HG03045 (cell line): ENCODE measurements around the gene BCL3.
"Not testable (repeated sequence)": the region's sequence is repeated elsewhere in the genome, so short reads cannot be mapped to it uniquely, and the experiment has no call there.

Experiments used
- ATAC-seq: cut with Tn5 transposase; IDR thresholded peaks from one replicate; pipeline ENCODE4 v1.9.1; 2021; ENCODE audit warnings: mild to moderate bottlenecking, moderate library complexity; ENCODE audit not compliant: unreplicated experiment

BCL3 gene

DNA sequence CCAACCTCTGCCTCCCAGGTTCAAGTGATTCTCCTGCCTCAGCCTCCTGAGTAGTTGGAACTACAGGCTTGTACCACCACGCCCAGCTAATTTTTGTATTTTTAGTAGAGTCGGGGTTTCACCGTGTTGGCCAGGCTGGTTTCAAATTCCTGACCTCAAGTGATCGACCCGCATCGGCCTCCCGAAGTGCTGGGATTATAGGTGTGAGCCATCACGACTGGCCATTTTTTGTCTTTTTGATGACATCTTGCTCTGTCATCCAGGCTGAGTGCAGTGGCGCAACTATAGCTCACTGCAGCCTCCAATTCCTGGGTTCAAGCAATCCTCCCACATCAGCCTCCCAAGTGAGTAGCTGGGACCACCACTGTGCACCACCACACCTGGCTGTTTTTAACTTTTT lies 28.1 kb upstream of the BCL3 start:
- ATAC-seq, result not testable (repeated sequence)

GRCh38 chr19:44720945-44721344 lies 27.6 kb upstream of the BCL3 start:
- no peak for ATAC-seq

- not testable (repeated sequence) for ATAC-seq
Measured at GRCh38 chr19:44721369-44721768, 27.1 kb upstream of the BCL3 start.

DNA sequence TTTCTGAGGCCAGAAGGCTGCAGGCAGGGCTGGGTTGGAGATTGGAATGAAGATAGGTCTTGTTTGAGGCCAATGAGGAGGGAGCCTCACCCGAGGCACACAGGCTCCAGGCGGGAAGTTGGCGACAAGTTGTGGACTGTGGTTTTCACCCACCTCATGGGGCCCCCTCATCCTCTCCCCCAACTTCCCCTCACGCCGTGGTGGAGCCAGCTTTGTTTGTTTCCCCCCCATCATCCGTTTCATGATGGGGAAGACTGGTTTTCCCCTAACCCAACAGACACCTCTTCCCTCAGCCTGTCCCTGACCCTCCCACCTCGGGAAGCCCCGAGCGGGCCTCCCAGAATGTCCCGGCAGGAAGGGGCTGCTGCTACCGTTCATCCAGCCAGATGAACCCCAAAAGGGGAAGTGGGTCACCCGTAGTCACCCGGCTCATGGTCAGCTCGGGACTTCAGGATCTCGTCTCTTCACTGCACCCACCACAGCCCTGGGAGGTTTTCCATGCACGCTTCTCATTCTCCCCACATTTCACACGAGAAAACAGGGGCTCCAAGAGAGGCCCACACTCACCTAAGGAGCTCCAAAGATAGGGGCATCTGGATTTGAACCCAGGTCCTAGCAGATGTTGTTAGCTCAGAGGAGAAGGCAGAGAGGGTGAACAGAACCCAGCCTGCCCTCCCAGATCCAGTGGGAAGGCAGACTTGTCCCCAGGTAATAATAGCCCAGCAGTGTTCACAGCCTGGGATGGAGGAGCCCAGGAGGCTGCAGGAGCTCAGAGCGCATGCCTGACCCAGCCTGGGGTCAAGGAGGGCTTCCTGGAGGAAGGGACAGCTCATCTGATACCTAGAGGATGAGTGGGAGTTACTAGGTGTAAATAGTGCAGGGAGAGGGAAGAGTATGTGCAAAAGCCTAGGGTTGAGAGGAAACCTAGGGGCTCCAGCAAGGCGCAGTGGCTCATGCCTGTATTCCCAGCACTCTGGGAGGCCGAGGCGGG lies 26.1 kb upstream of the BCL3 start:
- no peak for ATAC-seq

DNA sequence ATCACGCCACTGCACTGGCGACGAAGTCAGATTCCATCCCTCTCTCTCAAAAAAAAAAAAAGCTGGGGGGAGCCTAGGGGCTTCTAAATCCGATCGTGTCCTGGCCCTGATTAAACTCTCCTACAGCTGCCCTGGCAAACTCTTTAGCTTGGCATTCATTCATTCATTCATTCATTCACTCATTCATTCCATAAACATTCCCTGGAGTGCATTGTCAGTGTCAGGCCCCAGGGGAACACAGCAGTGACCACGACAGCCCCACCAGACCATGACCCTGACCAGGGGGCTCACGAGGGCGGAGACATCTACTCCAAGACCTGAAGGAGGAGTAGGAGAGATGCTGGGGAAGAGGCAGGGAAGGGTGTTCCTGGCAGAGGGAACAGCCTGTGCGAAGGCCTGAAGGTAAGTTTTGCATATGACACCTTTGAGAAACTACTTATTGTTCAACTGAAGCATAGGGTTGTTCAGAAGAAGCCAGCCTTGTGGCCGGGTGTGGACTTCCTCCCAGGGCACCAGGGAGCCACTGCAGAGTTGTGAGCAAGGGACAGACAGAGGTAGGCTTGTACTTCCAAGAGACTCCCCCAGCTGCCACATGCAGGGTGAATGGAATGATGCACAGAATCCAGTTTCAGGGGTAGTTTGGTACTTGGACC lies 25.1 kb upstream of the BCL3 start:
- ATAC-seq, result peak; percentile 37

- ATAC-seq, result peak; percentile 42
Measured at GRCh38 chr19:44723952-44724319, 24.6 kb upstream of the BCL3 start.

DNA sequence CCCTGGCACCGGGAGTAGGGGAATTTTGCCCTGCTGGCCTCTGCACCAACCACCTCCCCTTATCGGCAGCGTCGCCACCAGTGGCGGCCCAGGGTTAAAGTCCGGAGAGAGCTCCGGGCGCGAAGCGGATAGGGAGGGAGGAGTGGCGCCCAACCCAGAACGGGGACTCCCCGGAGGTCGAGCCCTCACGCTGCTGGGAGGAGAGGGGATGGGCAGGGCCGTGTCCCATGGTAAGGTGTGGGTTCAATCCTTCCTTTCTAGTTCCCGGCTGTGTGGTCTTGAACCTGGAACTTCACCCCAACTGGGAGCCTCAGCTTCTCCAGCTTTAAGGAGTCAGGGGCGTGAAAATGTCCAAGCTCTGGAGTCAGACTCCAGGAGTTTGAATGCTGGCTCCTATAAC lies 23.3 kb upstream of the BCL3 start:
- ATAC-seq, result no peak

- ATAC-seq, result no peak
Measured at GRCh38 chr19:44725684-44726083, 22.8 kb upstream of the BCL3 start.

- ATAC-seq, result no peak
Measured at GRCh38 chr19:44726465-44726864, 22.0 kb upstream of the BCL3 start.

- no peak for ATAC-seq
Measured at GRCh38 chr19:44728178-44728577, 20.3 kb upstream of the BCL3 start.

GRCh38 chr19:44729516-44730033 lies 18.9 kb upstream of the BCL3 start:
- ATAC-seq, result no peak

DNA sequence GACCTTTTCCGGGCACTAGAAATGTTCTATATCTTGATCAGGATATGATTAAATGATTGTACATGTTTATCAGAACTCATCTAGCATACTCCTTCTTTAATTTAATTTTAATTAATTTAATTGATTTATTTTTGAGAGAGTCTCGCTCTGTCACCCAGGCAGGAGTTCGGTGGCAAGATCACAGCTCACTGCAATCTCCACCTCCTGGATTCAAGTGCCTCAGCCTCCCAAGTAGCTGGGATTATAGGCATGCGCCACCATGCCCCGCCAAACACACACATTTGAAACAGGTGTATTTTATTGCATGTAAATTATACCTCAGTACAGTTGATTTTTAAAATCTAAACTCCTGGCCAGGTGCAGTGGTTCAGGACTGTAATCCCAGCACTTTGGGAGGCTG lies 17.4 kb upstream of the BCL3 start:
- ATAC-seq, result no peak

DNA sequence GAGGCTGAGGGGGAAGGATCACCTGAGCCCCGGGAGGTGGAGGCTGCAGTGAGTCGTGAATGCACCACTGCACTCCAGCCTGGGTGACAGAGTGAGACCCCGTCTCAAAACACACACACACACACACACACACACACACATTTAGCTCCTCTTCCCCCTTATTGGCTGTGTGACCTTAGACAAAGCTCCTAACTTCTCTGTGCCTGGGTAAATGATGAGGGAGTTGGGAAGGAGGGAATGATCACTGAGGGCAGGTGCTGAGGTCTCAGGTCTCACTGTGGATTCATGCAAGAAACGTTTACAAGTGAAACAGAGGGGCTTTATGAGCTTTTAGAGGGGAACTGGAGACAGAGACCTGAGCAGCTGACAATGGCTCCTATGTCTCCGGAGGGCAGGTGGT lies 16.9 kb upstream of the BCL3 start:
- no peak for ATAC-seq

DNA sequence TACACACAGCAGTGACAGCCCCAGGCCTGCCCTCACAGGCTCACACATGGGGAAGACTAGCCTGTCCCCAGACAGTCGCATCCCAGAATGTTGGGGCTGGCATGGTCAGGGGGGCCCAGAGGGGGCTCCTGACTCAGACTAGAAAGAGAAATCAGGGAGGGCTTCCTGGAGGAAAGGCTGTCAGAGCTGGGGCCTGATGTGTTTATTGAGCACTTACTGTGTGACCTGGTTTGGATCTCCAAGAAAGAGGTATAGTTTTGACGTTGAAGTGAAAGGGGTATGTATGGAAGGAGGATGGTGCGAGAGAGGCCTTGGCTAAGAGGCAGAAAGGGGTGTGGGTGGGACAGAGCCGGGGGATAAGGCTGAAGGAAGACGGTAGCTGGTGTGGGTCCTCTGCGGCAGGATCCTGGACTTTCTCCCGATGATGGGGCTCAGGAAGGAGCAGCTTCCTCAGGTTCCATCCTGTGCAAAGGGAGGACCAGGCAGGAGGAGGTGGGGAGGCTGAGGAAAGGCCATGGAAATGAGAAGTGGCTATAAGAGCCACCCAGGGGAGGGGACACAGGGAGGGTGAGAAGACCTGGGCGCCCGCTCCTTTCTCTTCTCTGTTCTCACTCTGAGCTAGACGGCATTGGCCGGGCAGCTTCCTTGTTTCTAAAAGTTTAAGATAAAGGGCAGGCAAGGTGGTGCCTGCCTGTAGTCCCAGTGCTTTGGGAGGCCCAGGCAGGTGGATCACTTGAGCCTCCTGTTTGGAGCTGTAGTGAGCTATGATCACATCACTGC lies 16.1 kb upstream of the BCL3 start:
- ATAC-seq, result no peak

DNA sequence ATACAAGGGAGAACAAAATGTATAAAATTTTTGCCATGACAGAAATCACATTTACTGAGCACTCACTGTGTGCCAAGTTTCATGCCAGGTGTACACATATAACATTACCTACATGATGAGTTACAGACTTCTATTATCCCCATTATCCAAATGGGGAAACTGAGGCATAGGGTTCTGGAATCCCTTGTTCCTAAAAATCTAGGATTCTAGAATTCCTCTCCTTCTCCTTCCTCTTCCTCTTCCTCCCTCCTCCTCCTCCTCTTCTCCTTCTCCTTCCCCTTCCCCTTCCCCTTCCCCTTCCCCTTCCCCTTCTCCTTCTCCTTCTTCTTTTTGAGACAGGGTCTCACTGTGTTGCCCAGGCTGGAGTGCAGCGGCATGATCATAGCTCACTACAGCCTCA lies 14.2 kb upstream of the BCL3 start:
- ATAC-seq, result no peak

- no peak for ATAC-seq
Measured at GRCh38 chr19:44735011-44735410, 13.5 kb upstream of the BCL3 start.

DNA sequence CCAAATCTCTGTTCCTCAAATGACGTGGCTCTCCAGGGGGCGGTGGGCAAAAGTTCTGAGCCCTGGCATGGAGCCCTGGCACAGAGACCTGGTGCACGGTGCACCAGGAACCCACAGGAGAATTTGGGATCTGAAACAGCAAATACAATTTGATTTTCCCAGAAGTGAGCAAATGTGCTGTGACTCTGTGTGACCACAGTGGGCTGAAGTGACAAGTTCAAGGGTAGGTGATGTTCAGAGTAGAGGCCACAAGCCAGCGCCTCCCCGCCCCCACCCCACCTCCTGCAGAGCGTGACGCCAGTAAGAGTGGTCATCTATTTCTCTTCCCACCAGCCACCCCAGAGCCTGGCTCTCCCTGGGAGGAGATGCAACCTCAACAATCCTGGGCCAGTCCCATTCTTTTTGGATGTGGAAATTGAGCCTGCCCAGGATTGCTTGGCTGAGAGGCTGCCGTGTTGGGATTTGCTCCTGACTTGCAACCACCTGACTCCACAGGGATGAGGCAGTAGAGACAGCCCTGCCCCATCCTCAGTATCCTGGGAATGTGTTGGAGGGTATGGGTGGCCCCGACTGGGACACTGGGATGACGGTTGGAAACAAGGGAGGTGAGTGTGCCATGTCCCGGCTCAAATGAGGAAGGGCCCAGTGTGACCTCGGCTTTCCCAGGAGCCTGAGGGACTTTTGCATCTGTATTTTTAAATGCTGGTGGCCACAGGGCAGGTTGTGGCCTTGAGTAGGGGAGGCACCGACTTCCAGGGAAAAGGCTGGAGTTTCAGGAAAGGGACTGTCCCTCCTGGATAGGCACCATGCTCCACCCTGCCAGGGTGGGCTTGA lies 11.1 kb upstream of the BCL3 start:
- no peak for ATAC-seq

DNA sequence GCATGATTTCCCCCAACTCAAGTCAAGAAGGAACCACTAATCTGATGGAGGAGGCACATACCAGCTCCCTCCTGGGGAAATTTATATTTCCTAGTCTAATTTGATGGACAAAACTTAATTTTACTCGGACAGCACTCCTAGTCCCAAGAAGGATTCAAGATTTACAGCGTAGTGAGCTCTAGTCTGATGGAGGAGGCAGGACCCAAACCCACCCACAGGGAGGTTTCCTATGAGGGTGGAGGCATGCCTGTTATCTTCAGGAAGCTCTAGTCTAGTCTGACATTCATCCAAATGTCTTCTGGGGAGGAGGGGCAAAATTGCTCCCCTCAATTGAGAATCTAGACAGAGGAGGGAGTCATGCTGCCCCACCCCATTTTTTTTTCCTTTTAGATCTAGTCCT lies 10.4 kb upstream of the BCL3 start:
- no peak for ATAC-seq

GRCh38 chr19:44738603-44739558 lies 9.6 kb upstream of the BCL3 start:
- ATAC-seq, result no peak
